Hepatic stellate cell (primary cell): Measurements from ENCODE around the gene KCNA10.
A peak's percentile ranks its signal among the peaks of the same experiment; 100 is the strongest.
"Not testable (repeated sequence)": the region's sequence is repeated elsewhere in the genome, so short reads cannot be mapped to it uniquely, and the experiment has no call there.

Source experiments
- DNase-seq: peaks from one replicate; pipeline ENCODE4 v3.0.0; 2011; ENCODE audit warnings: low spot score

The KCNA10 gene

GRCh38 chr1:110533230-110533629 lies 14.3 kb upstream of the KCNA10 start:
- DNase-seq: no peak

DNA sequence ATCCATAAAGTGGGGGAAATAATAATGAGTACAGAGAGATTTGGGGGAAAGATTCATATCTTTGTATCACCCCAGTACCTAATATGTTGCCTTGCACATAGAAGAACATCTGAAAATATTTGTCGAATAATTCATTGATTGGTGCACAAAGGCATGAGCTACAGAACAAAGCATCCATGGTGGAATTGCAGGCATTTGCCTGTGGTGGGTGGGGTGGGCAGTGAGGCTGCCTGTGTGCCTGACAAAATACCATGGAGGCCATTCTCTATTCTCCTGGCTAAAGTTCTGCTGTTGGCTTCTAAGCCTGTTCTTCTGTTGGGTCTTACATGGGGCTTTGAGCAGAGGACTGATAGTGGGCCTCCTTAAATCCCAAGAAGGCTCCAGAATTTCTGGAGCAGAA lies 10.0 kb upstream of the KCNA10 start:
- no peak for DNase-seq

- no peak for DNase-seq
These were observed 7.3 kb upstream of the KCNA10 start for GRCh38 chr1:110526201-110526780.

DNA sequence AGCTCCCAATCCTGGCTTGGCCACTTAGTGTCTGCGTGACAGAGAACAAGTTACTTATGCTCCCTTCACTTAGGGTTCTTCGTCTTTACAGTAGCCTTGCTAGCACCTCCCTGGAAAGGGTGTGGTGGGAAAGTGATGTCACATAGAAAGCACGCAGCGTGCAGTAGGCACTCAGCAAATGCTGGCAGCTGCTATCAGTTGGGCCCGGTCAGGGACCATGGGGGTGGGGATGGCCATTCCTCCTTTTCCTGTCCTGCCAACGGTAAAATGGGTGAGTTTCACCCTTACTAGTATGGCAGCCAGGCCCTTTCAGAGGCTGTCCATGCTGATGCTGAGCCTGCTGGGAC lies 6.2 kb upstream of the KCNA10 start:
- no peak for DNase-seq

DNA sequence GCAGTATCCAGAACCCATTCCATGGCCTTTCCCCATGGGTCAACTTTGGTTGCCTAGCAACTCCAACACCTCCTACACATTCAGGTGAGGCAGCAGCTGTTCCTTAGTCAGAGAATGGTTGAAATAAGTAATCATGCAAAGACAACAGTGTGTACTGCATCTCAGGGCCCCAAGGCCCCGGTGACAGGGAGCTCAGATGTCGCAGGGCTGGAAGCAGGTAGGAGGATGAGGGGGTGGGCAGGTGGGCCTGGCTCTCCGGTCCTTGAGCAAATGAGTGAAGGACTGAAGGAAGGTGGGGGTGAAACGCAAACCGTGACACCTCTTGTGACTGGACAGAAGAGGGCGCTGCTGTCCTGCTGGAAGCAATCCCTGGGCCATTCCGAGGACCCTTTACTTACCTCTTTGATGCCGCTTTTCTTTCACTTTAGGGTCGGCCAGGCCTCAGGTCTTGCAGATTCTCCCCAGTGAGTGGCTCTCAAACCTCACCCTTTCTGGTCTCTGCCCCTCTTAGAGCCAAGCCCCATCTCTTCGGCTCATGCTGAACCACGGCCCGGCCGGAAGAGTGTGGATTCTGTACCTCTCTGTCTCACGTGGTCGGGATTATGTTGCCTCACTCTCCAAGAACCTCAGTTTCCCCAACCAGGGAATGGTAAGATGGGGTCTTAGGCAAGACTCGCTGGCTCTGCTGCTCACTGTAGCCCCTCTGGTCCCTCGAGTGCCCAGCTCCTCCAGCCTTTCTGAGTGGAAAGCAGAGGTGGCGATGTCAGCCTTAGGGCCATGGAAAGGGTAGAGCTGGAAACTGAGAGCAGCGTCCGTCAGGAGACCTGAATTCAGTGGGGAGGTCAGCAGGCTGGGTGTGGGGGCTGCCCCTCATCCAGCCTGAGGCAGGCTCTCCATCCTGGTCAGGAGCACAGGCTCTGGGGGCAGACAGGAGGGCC lies 5.6 kb upstream of the KCNA10 start:
- DNase-seq: peak; percentile 42

DNA sequence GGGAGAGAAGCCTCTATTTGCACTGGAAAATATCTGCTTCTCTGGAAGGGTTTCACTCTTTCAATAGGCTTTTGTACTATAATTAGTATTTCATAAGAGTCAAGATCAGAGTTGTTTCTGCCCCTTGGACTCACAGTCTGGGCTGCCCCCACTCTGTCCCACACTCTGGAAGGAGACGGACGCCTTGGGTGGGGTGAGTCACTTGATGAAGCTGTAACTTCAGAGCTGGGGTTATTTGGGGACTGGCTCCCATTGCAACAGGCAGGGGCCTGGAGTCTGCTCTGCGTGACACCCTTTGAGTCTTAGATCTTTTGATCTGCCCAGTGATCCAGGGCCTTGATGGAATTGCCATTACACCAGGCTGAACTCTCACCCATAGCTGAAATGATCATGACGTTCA lies 4.0 kb upstream of the KCNA10 start:
- DNase-seq: no peak

DNA sequence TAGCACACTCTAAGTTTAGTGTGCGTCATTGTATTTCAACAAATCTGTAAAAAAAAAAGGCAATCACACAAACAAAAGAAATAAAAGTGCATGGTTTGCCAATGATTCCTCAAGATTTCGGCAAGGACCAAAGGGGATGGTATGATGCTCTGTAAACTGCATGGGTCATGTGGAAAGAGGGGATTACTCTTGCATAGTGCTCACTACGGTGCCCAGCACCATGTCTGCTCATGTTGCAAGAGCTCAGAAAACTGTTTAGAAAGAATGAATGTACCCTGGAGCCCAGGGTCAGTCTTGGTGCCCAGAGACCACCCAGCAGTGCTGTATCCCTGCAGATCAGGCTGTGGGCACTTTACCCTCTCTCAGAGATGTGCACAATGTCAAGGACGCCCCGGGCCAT lies 3.6 kb upstream of the KCNA10 start:
- no peak for DNase-seq

DNA sequence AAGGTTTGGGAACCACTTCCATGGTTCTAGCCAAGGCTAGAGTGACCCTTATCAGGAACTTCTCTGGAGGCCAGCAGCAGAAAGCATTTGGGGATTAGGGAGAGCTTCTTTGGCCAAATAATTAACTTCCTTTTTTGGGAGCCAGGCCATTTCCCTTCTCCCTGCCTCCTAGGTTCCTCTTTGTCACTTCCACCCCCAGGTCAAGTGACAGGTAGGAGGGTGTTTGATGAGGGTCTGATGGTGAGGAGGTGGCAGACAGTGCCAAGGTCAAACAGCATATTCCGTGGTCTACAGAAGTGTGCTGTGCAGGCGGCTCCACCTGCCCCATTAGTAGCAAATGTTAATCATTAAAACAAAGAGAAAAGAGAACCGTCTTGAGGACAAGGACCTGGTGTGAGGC lies 1.9 kb upstream of the KCNA10 start:
- DNase-seq: no peak

DNA sequence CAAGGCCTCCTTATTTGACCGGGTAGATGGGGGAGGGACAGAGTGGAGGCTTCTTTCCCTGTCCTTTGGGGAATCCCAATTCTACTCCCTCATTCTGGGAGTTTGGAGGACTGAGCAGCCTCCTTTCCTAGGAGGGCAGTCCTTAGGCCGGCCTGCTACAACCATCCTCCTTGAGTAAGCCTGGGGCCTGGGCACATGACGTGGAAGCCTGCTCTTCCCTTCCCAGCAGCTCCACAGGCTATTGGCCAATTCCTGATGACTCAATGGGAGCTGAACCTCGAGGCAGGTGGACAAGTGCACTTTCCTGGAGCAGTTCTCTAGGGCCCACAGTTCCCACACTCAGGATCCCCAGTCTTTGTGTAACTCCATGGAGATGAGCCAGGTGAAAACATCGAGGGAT lies 3.1 kb downstream of the KCNA10 start:
- DNase-seq: no peak

DNA sequence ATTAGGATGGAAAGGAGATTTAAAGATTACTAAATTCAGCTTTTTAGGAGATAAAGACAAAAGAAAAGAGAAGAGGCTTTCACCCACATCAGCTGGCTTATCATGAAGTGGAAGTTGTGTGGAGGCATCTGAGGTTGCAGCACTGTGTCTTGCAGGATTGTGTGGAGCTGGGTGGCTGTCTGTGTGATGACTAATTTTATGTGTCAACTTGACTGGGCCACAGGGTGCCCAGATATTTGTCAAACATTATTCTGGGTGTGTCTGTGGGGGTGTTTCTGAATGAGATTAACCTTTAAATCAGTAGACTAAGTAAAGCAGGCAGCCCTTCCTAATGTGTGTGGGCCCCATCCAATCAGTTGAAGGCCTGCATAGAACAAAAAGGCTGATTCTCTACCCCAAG lies 3.9 kb downstream of the KCNA10 start:
- no peak for DNase-seq

GRCh38 chr1:110513511-110513910 lies 5.5 kb downstream of the KCNA10 start:
- DNase-seq: no peak

- no peak for DNase-seq
These were observed 7.5 kb downstream of the KCNA10 start for GRCh38 chr1:110511436-110511835.

DNA sequence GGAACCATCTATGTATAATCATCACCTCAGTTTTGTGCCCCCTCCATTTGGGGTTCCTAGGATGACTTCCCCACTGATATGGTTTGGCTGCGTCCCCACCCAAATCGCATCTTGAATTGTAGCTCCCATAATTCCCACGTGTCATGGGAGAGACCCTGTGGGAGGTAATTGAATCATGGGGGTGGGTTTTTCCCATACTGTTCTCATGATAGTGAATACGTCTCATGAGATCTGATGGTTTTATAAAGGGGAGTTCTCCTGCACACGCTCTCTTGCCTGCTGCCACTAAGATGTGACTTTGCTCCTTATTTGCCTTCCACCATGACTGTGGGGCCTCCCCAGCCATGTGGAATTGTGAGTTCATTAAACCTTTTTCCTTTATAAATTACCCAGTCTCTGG lies 8.1 kb downstream of the KCNA10 start:
- DNase-seq: not testable (repeated sequence)

DNA sequence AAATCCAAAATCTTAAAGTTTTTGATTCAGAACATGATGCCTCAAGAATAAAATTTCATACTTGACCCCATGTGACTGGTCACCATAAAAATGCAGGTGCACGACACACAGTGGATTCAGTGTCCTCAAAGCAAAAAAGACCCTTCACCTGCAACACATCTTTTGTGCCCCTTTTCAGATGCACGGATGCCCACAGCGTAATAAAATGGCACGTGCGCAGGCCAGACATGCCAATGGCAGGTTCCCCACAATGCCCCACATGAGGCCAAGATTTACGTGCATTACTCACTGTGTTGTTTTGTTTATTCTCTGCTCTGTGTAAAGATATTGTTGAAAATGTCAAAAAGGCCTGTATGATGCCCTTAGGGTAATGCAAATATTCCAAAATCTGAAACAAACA lies 9.3 kb downstream of the KCNA10 start:
- no peak for DNase-seq

GRCh38 chr1:110508028-110508940 lies 10.7 kb downstream of the KCNA10 start:
- peak; percentile 49 for DNase-seq

GRCh38 chr1:110506541-110506940 lies 12.4 kb downstream of the KCNA10 start:
- no peak for DNase-seq

DNA sequence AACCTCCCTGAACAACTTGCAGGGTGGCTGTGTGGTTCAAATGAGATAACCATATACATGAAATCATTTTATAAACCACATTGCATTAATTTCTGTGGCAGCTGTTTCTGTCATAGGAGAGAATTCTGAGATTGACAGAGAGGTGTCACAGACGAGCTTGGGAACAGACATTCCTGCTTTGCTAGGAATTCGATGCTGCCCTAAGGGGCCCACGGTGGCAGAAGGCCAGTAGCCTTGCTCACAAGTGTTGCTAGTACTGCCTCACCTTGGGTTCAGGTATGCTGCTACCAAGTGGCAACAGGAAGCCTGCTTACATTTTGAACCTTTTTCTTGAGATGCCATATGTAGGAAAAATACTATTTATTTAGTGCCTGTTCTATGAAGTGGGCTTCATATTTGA lies 13.4 kb downstream of the KCNA10 start:
- DNase-seq: no peak

GRCh38 chr1:110504226-110504625 lies 14.7 kb downstream of the KCNA10 start:
- DNase-seq: no peak

DNA sequence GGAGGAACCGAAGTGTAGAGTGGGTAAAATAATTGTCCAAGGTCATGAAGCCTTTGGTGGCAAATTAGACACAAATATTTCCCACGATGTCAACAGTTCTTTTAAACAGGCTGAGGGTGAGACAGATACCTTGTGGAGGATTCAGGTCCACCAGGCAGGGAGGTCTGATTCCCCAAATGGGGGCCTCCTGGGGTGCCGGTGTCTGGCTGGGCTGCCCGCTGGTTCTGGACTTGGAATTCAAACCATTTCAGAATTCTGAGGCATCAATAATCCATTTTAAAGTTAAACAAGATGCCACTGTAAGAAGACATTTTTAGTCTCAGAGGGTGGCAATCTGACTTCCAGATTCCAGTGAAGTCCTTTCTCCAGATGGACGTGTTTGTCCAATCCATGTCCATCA lies 15.5 kb downstream of the KCNA10 start:
- no peak for DNase-seq

GRCh38 chr1:110502402-110503151 lies 16.4 kb downstream of the KCNA10 start:
- no peak for DNase-seq

GRCh38 chr1:110501488-110502132 lies 17.4 kb downstream of the KCNA10 start:
- no peak for DNase-seq

GRCh38 chr1:110498270-110498669 lies 20.7 kb downstream of the KCNA10 start:
- DNase-seq: no peak
